GM12873 (cell line): ENCODE data around the gene GLIPR1L1.

Source experiments
- CTCF ChIP-seq: IDR thresholded peaks from 2 replicates; pipeline ENCODE4 v1.5.1; 2012; ENCODE audit warnings: low read depth, mild to moderate bottlenecking, moderate library complexity, low read length, control low read depth; ENCODE audit not compliant: insufficient read depth; ENCODE audit errors: missing control alignments

GLIPR1L1 gene

GRCh38 chr12:75302781-75303180, 31.7 kb upstream of the GLIPR1L1 start:
- no peak for TF ChIP-seq CTCF

GRCh38 chr12:75305412-75306332, 28.8 kb upstream of the GLIPR1L1 start:
- no peak for TF ChIP-seq CTCF

GRCh38 chr12:75308279-75308678, 26.2 kb upstream of the GLIPR1L1 start:
- no peak for TF ChIP-seq CTCF

- TF ChIP-seq CTCF: no peak
Observed at GRCh38 chr12:75311369-75311768, 23.1 kb upstream of the GLIPR1L1 start.

GRCh38 chr12:75315518-75315917, 19.0 kb upstream of the GLIPR1L1 start:
- no peak for TF ChIP-seq CTCF

- no peak for TF ChIP-seq CTCF
Observed at GRCh38 chr12:75317784-75318183, 16.7 kb upstream of the GLIPR1L1 start.

GRCh38 chr12:75322464-75322863, 12.0 kb upstream of the GLIPR1L1 start:
- TF ChIP-seq CTCF: no peak
